GM12878 (cell line): ENCODE data around the gene CCSER2. TPM values are rescaled to one million over a fixed set of nuclear protein-coding genes. Genes with fewer than 3 reads are reported as not detected.

Source experiments
- ATAC-seq: fragments of 200-7000 bp; cut with Tn5 transposase; 3 replicates; pipeline ENCODE4 v1.9.1; 2020; ENCODE audit warnings: mild to moderate bottlenecking, moderate library complexity
- BruUV-seq: library from RNA; stranded (reverse); fragments of 400-500 nt; replicated peaks from 2 replicates; lab custom pipeline; 2021; lab: Mats Ljungman, UMichigan
- CTCF ChIA-PET: fragments of 300-600 bp; sonication (Branson Sonifier 250); formaldehyde crosslinking; extraction: SDS; loops from one replicate; lab custom pipeline; 2021; ENCODE audit warnings: inconsistent platforms; lab: Yijun Ruan, JAX
- POLR2A ChIA-PET: fragments of 350-600 bp; formaldehyde crosslinking; extraction: SDS; loops from one replicate; lab custom pipeline; 2021; ENCODE audit warnings: inconsistent platforms; lab: Charles Lee
- RAD21 ChIA-PET: fragments of 300-600 bp; sonication (Branson Sonifier 250); formaldehyde crosslinking; loops from one replicate; lab custom pipeline; 2023; ENCODE audit warnings: antibody characterized with exemption; ENCODE audit not compliant: unreplicated experiment; lab: Charles Lee
- SMC1A ChIA-PET: fragments of 300-600 bp; sonication (Branson Sonifier 250); formaldehyde crosslinking; loops from one replicate; lab custom pipeline; 2023; ENCODE audit not compliant: unreplicated experiment, uncharacterized antibody; lab: Charles Lee
- DNase-seq: peaks from one replicate; pipeline ENCODE4 v3.0.0-alpha.2; 2011; ENCODE audit warnings: low read depth, low spot score
- FAIRE-seq: peaks from 3 replicates; lab custom pipeline; 2011; peaks lifted over from hg19 to GRCh38; lab: Jason Lieb, UNC
- H2AFZ ChIP-seq: 2 replicates; pipeline ENCODE4 v1.6.0; 2011; ENCODE audit warnings: low read depth, low read length, control low read depth; ENCODE audit not compliant: control insufficient read depth
- H3K27ac ChIP-seq: 2 replicates; pipeline ENCODE4 v1.5.1; 2011; ENCODE audit warnings: control low read depth; ENCODE audit not compliant: control insufficient read depth, insufficient read depth
- H3K27me3 ChIP-seq, 2 experiments: replicated peaks in 1 of 2; 2 replicates each; pipeline versions ENCODE4 v1.6.0 to v1.6.1; 2011; ENCODE audit warnings: low read length in 1 of 2; ENCODE audit not compliant: control insufficient read depth in 2 of 2, insufficient read depth in 2 of 2
- H3K36me3 ChIP-seq, 2 experiments: 2 replicates each; pipeline ENCODE4 v1.5.1; 2011; ENCODE audit warnings: low read length in 1 of 2; ENCODE audit not compliant: control insufficient read depth in 2 of 2, insufficient read depth in 2 of 2
- H3K4me1 ChIP-seq: 2 replicates; pipeline ENCODE4 v1.6.1; 2011; ENCODE audit warnings: mild to moderate bottlenecking, low read length, moderate library complexity, mixed read lengths; ENCODE audit not compliant: control insufficient read depth, insufficient read depth
- H3K4me2 ChIP-seq: 2 replicates; pipeline ENCODE4 v1.6.0; 2011; ENCODE audit warnings: control low read depth; ENCODE audit not compliant: control insufficient read depth, insufficient read depth
- H3K4me3 ChIP-seq: fragments of 200-600 bp; sonication (generic); 2 replicates; pipeline ENCODE4 v1.5.1; 2016
- H3K79me2 ChIP-seq: 2 replicates; pipeline ENCODE4 v1.6.0; 2011; ENCODE audit warnings: low read length; ENCODE audit not compliant: control insufficient read depth, insufficient read depth
- H3K9ac ChIP-seq: 2 replicates; pipeline ENCODE4 v1.8.0; 2011; ENCODE audit warnings: low read length, control low read depth, mixed read lengths; ENCODE audit not compliant: control insufficient read depth, insufficient read depth
- H3K9me3 ChIP-seq: replicated peaks from 3 replicates; pipeline ENCODE4 v1.5.1; 2011; ENCODE audit warnings: mild to moderate bottlenecking, low read length; ENCODE audit not compliant: control insufficient read depth, insufficient read depth
- H4K20me1 ChIP-seq: 2 replicates; pipeline ENCODE4 v1.6.0; 2011; ENCODE audit not compliant: control insufficient read depth, insufficient read depth
- CHD4 ChIP-seq: fragments of 200-600 bp; sonication (generic); IDR thresholded peaks from 2 replicates; pipeline ENCODE4 v1.6.1; 2016; ENCODE audit warnings: mild to moderate bottlenecking
- E2F8 ChIP-seq: fragments of 450-650 bp; IDR thresholded peaks from 2 replicates; pipeline ENCODE4 v1.6.1; 2018; ENCODE audit warnings: mild to moderate bottlenecking, low read depth, moderate library complexity; ENCODE audit not compliant: partially characterized antibody
- EZH2 ChIP-seq: IDR thresholded peaks from 2 replicates; pipeline ENCODE4 v1.6.1; 2012; ENCODE audit warnings: low read depth, mild to moderate bottlenecking, control low read depth, inconsistent platforms, low read length, borderline replicate concordance; ENCODE audit not compliant: control insufficient read depth
- HDAC2 ChIP-seq: fragments of 200-600 bp; sonication (generic); IDR thresholded peaks from 2 replicates; pipeline ENCODE4 v1.6.1; 2017
- HDAC6 ChIP-seq: fragments of 200-600 bp; sonication (generic); IDR thresholded peaks from one replicate; pipeline ENCODE4 v1.8.0; 2017; ENCODE audit warnings: antibody characterized with exemption; ENCODE audit not compliant: unreplicated experiment
- MAX ChIP-seq: IDR thresholded peaks from 2 replicates; pipeline ENCODE4 v1.6.1; 2012; ENCODE audit warnings: low read depth, low read length, improper control_type of control experiment
- MTA3 ChIP-seq: IDR thresholded peaks from 2 replicates; pipeline ENCODE4 v1.6.1; 2012; ENCODE audit warnings: low read length, inconsistent platforms, borderline replicate concordance
- NKRF ChIP-seq: fragments of 450-650 bp; conservative IDR thresholded peaks from 2 replicates; pipeline ENCODE4 v1.6.1; 2017; ENCODE audit warnings: mild to moderate bottlenecking, moderate library complexity
- RCOR1 ChIP-seq: conservative IDR thresholded peaks from 2 replicates; pipeline ENCODE4 v1.6.1; 2012; ENCODE audit warnings: low read depth, low read length, improper control_type of control experiment
- YBX1 ChIP-seq: fragments of 450-650 bp; IDR thresholded peaks from 2 replicates; pipeline ENCODE4 v1.6.1; 2016; ENCODE audit warnings: antibody characterized with exemption
- ZBTB4 ChIP-seq: fragments of 450-650 bp; formaldehyde crosslinking; IDR thresholded peaks from 2 replicates; pipeline ENCODE4 v1.4.0; 2022; ENCODE audit warnings: mild to moderate bottlenecking, moderate library complexity
- ZNF217 ChIP-seq: fragments of 450-650 bp; IDR thresholded peaks from 2 replicates; pipeline ENCODE4 v1.6.1; 2017; ENCODE audit warnings: antibody characterized with exemption, mild to moderate bottlenecking
- ZNF592 ChIP-seq: fragments of 450-650 bp; IDR thresholded peaks from 2 replicates; pipeline ENCODE4 v1.6.1; 2017; ENCODE audit warnings: mild to moderate bottlenecking, moderate library complexity
- in situ Hi-C: fragments of 300-500 bp; cut with MboI; formaldehyde crosslinking; loops from 9 replicates; pipeline ENCODE4 v1.14.3; 2018; ENCODE audit warnings: mixed read lengths
- intact Hi-C: fragments of 100-400 bp; cut with micrococcal nuclease; formaldehyde crosslinking; loops from one replicate; pipeline ENCODE4 v1.14.2; 2022; ENCODE audit not compliant: unreplicated experiment
- polyA plus RNA-seq, 11 experiments: library from polyadenylated mRNA; depleted of rRNA in 4 of 11; unstranded in 6 of 11; stranded (reverse) in 5 of 11; fragments of >200 nt; fragmentation: Nextera tagmentation in 4 of 11; fragmentation: Illumina TruSeq in 1 of 11; extraction: Ambion mirVana in 4 of 11; extraction: Trizol in 1 of 11; gene quantifications; 1 replicate in 1 of 11; 2 replicates in 10 of 11; pipeline versions ENCODE4 v1.2.1 to v1.2.3, GENCODE V29; 2011 to 2016; ENCODE audit warnings: inconsistent platforms in 2 of 11, missing spikeins in 2 of 11, low read depth in 1 of 11
- total RNA-seq, 4 experiments: library from RNA; depleted of rRNA in 3 of 4; stranded (reverse); fragments of >200 nt in 3 of 4; fragmentation: Illumina TruSeq in 1 of 4; extraction: Trizol in 1 of 4; gene quantifications; 2 replicates each; pipeline versions ENCODE4 v1.2.1 to v1.2.3, GENCODE V29; 2013 to 2021

Gene CCSER2
- total and polyA plus RNA-seq, 10 of the 15 experiments (the other 5 are each of a cell fraction or from before 2014, with no cell fraction given) = 4.7 to 18.8 (median 13.2) TPM

GRCh38 chr10:84321902-84322301 is 6.5 kb upstream of the CCSER2 start:
- ChIA-PET SMC1A (no interaction called here), RAD21 (no interaction called here), POLR2A (no interaction called here), CTCF (no interaction called here)
- ATAC-seq (no peak), DNase-seq (no peak), FAIRE-seq (no peak)
- Histone ChIP-seq H3K79me2 (no peaks in the 10 kb centered on the region), H3K36me3 (no peaks in the 10 kb centered on the region), H3K9me3 (no peaks in the 10 kb centered on the region), H3K4me2 (no peak overlapping the region), H3K27ac (no peak overlapping the region), H3K4me3 (no peak overlapping the region), H2AFZ (no peak overlapping the region), H3K27me3 (no peaks in the 10 kb centered on the region; a peak in 1 of 4 replicates), H4K20me1 (no peaks in the 10 kb centered on the region), H3K9ac (no peak overlapping the region), H3K4me1 (no peaks in the 10 kb centered on the region)
- intact Hi-C loops (no loop called here), in situ Hi-C loops (no loop called here)
- BruUV-seq = no TSS peak
- TF ChIP-seq YBX1 (no peak), EZH2 (no peak), ZBTB4 (CRISPR knock-in tag) (no peak), MTA3 (no peak), E2F8 (no peak), CHD4 (no peak), MAX (no peak), ZNF217 (no peak), HDAC2 (no peak), NKRF (no peak), ZNF592 (no peak), HDAC6 (no peak), RCOR1 (no peak)
